GM19035 (cell line): ENCODE results near the gene EXOC6B.

Experiments used
- ATAC-seq: cut with Tn5 transposase; IDR thresholded peaks from one replicate; pipeline ENCODE4 v1.9.1; 2021; ENCODE audit not compliant: unreplicated experiment

The EXOC6B gene

GRCh38 chr2:72825257-72826155, at the start of gene EXOC6B:
Gene EXOC6B (minus strand): TSS chr2:72826033.
- peak; percentile 91 for ATAC-seq

GRCh38 chr2:72871880-72872279, 46.0 kb upstream of the EXOC6B start:
- no peak for ATAC-seq

GRCh38 chr2:72871060-72871459, 45.2 kb upstream of the EXOC6B start:
- no peak for ATAC-seq

- no peak for ATAC-seq
Observed at GRCh38 chr2:72864500-72864899, 38.7 kb upstream of the EXOC6B start.

- ATAC-seq, result no peak
Observed at GRCh38 chr2:72863046-72863445, 37.2 kb upstream of the EXOC6B start.

- peak; percentile 92 for ATAC-seq
Observed at GRCh38 chr2:72862239-72862988, 36.6 kb upstream of the EXOC6B start.

- peak; percentile 46 for ATAC-seq
Observed at GRCh38 chr2:72859831-72860262, 34.0 kb upstream of the EXOC6B start.

GRCh38 chr2:72851333-72851732, 25.5 kb upstream of the EXOC6B start:
- no peak for ATAC-seq

- no peak for ATAC-seq
Observed at GRCh38 chr2:72849138-72849462, 23.3 kb upstream of the EXOC6B start.

- ATAC-seq, result no peak
Observed at GRCh38 chr2:72848436-72849137, 22.8 kb upstream of the EXOC6B start.

- ATAC-seq, result no peak
Observed at GRCh38 chr2:72847534-72848315, 21.9 kb upstream of the EXOC6B start.

- ATAC-seq, result peak; percentile 83
Observed at GRCh38 chr2:72846171-72847095, 20.6 kb upstream of the EXOC6B start.

- no peak for ATAC-seq
Observed at GRCh38 chr2:72843301-72843700, 17.5 kb upstream of the EXOC6B start.

- no peak for ATAC-seq
Observed at GRCh38 chr2:72841462-72842125, 15.8 kb upstream of the EXOC6B start.

- ATAC-seq, result no peak
Observed at GRCh38 chr2:72840066-72840465, 14.2 kb upstream of the EXOC6B start.

- ATAC-seq, result no peak
Observed at GRCh38 chr2:72837171-72837570, 11.3 kb upstream of the EXOC6B start.

GRCh38 chr2:72835403-72835802, 9.6 kb upstream of the EXOC6B start:
- ATAC-seq, result no peak

- no peak for ATAC-seq
Observed at GRCh38 chr2:72834596-72834995, 8.8 kb upstream of the EXOC6B start.

GRCh38 chr2:72833084-72833714, 7.4 kb upstream of the EXOC6B start:
- no peak for ATAC-seq
